HG03108 (cell line): ENCODE results near the gene PLEK.
A peak's percentile ranks its signal among the peaks of the same experiment; 100 is the strongest.
"Not testable (repeated sequence)": the region's sequence is repeated elsewhere in the genome, so short reads cannot be mapped to it uniquely, and the experiment has no call there.

Experiments
- ATAC-seq: cut with Tn5 transposase; IDR thresholded peaks from one replicate; pipeline ENCODE4 v1.9.1; 2021; ENCODE audit warnings: moderate library complexity; ENCODE audit not compliant: unreplicated experiment

PLEK gene

DNA sequence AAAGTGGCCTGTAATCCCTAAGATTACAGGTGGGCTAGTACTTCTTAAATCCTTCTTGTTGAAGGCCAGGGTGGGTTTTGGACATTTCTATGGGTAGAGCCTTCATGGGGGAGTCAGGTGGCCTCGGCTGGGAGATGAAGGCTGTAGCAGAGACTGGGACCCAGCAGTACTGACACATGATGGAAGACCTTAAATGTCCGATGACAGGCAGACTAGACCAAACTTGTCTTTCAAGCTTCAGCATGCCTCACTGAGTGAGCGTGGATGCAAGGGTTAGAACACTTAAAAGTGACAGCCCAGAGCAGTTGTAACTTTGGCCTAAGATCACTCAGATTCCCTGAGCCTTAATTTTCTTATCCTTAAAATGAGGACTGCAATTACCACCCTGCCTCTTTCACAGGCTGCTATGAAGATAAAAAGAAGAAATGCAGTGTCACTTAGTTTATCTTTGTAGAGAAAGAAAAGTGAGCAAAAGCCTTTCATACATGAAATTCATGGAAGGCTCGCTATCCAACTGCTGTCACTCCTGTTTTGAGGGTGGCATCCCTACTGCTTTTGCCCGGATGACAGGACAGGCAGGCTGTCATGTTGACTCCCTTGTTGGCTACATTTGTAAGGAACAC, 19.5 kb downstream of the PLEK start:
- no peak for ATAC-seq

DNA sequence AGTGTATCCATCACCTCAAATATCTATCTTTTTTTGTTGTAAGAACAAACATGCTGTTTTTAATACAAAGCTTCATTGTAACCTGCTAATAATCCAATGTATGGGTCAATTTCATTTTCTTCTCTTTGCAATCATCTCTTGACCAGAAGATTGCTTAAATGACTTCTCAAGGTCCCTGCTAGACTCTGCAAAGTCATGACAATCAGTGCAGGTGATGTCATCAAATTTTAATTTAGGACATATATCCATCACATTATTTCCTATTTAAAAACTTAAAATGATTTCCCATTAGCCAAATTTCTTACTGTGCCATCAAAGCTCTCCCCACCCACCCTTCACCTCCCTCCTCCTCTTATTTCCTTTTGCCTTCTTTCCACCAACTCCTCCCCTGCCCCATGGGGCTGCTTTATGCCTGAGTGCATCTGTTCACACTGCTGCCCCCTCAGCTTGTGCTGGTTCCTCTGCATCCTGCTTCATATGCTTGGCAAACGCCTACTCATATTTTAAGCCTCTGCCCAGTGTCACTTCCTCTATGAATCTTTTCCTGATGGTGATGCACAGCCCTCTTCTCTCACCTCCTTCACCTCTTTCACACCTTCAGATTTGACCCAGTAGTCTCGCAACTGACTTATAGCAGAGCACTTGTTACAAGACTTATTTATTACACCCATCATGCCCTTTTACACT, 20.3 kb downstream of the PLEK start:
- ATAC-seq: peak; percentile 55

DNA sequence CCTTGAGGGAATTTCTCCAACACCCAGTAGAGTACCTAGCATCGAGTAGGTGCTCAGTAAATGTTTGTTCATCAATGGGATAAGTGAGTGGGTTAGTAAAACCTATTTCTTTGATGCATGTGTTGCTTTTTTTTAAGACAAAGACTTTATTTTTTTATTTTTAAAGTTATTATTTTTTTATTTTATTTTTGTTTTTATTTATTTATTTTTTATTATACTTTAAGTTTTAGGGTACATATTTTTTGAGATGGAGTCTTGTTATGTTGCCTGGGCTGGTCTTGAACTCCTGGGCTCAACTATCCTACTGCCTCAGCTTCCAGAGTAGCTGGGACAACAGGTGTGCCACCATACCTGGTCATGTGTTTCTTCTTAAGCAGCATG, 20.8 kb downstream of the PLEK start:
- no peak for ATAC-seq

DNA sequence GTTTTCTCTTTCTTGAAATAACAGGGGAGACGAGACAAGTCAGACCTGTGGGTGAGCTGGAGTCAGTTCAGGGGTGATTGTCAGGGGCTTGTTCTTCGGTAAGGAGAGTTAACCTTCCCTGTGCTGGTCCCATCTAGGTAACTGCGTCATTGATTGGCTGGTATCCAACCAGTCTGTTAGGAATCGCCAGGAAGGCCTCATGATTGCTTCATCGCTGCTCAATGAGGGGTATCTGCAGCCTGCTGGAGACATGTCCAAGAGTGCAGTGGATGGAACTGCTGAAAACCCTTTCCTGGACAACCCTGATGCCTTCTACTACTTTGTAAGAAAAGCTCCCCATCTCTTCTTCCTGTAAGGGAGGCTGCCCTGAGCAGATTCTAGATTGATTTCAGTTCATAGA, 21.3 kb downstream of the PLEK start:
- ATAC-seq: no peak

DNA sequence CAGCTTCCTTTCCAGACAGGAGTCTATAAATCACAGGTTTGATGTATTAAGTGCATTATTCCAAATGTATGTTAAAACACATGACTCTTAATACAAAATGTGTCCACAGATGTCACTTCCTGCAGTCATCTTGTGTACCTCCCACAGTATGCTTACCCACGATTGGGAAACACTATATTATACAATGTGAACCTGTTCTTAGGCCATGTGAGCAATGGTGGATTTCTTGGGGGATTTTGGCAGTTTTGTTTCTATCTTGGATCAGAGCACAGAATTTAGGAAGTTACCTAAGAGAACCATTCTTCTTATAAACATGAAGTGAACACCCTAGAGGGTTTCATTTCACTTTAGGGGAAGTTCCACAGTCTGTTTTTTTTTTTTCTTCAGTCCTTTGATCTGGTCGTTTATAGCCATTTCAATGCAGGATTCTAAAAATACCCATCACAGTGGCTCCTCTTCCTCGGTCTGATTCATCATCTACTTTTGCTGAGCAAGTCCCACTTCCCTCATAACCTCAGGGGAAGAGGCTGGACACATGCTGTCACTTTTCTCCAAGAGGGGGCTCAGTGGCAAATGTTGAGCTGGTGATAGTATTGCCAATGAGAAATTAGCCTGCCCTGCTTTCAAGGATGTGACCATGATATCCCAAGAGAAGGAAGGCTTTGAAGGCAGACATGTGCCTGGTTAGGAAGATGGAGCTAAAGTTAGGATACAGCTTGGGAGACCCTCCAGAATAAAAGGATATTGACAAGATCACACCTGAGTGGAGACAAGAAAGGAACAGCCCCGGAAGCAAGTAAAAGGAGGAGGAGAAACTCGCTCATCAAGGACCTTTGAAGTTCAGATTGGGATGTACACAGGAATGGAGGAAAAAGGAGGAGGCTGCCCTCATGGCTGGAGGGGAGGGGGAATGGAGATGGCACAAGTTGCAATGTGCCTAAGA, 22.6 kb downstream of the PLEK start:
- ATAC-seq: peak; percentile 37

DNA sequence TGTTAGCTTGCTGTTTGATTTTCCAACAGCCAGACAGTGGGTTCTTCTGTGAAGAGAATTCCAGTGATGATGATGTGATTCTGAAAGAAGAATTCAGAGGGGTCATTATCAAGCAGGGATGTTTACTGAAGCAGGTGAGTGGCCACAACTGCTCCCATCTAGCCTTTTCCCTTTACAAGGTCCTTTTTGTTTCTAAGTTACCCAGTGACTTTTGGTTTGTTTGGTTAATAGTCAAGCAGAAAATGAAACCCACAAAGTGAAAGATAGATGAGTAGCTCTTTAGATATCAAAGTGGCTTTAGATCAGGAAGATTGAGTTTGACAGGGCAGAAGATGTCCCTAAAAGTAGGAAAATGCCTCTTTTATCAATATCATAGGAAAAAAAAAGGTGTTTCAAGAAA, 23.3 kb downstream of the PLEK start:
- ATAC-seq: peak; percentile 32

DNA sequence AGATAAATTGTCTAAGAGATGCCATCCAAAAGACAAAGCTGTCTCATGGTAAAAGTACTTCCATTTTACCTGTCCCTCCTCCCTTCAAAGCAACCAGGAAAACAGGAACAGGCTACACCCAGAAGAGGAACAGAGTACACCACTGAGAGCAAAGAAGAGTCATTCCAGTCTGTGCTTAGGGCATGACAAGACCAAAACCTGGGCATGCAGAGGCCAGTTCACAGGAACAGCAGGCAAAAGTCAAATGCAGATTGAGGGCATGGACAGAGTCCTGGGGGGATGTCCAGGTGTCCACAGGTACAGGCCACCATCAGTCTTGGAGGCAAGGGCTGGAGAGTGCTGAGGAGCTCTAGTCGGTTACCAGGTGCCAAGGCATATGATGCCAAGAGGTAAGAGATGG, 23.7 kb downstream of the PLEK start:
- no peak for ATAC-seq

DNA sequence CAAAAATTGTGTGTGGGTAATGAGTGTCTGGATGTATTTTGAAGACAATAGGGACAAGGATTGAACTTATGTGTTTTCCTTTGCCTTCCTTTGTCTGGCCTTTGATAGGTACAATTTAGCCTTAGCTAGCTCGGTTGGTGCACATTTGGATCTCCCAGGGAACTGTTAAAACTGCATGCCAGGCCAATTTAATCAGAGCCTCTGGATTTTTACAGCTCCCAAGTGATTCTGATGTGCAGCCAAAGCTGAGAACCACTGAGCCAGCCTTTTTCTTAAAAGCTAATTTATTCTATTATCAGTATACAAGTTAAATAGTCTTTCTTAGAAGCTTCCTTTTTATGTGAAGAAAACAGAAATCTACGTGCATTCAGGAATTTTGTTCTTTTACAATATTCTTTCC, 25.0 kb downstream of the PLEK start:
- no peak for ATAC-seq

DNA sequence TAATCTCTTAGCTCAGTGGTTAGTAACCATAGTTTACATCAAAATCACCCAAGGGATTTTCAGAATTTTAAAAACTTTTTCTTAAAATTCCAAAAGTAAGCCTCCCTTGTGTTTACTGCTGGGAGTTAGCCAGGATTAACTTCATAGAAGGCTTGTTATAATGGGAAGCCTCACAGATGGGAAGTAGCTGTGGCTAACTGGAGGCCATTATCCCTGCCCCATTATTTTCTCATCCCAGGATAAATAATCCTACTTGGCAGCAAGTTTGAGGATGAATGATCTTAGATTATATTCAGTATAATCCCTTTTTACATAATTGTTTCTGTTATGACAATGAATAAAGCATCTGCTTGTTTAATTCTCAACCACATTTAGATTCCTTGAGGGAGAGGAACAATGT, 25.5 kb downstream of the PLEK start:
- no peak for ATAC-seq

DNA sequence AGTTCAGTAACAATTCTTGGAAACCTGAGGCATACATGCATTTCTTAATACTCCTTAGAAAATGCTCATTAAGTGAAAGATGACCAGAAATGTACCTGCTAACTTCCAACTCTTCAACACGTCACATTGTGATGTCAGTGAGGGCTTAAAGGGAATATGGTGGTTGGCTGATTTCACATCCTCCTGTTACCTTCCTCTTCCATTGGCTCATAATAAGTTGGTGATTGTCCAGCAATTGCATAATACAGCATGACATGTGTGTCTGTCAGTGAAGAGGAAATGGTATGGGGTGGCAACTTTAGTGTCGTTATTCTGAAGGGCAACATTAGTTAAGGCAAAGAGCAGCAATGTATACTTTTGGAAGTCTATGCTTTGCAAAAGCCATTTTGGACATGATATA, 26.0 kb downstream of the PLEK start:
- ATAC-seq: no peak

DNA sequence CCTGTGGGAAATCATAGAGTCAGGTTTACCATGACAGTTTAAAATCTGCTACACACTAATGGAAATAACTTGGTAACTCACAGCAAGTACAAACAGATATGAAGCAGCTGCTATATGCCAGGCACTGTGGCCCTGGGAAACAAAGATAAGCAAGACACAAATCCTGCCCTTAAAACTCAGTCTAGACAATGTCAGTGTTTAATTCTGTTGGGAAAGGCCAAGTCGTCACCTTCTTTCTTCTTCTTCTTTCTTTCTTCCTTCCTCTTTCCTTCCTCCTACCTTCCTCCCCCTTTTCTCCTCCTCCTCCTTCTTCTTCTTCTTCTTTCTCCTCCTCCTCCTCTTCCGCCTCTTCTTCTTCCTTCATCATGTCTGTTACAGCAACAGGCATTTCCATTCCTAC, 26.8 kb downstream of the PLEK start:
- no peak for ATAC-seq

DNA sequence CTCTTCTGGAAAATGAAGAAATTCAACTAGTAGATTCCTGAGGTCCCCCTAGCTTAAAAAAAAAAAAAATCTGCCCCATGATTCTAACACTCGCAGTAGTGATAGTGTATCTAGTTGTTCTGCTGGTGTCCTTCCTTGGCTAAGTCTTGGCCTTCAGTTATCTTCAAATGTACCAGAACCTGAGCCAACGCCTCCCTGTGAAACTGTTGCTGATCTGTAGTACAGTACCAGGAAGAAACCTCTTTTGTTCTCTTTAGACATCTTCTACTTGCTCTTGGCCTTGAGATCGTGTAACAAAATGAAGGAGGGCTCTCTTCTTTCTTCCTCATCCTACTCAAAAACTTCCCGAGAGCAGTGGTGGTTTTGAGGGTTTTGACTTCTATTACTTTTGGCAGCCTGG, 31.0 kb downstream of the PLEK start:
- ATAC-seq: no peak

DNA sequence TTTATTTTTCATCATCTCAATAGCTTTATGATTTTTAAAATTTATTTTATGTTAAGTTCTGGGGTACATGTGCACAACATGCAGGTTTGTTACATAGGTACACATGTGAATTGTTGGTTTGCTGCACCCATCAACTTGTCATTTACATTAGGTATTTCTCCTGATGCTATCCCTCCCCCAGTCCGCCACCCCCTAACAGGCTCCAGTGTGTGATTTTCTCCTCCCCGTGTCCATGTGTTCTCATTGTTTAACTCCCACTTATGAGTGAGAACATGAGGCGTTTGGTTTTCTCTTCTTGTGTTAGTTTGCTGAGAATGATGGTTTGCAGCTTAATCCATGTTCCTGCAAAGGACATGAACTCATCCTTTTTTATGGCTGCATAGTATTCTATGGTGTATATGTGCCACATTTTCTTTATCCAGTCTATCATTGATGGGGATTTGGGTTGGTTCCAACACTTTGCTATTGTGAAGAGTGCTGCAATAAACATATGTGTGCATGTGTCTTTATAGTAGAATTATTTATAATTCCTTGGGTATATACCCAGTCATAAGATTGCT, 32.7 kb downstream of the PLEK start:
- ATAC-seq: not testable (repeated sequence)

DNA sequence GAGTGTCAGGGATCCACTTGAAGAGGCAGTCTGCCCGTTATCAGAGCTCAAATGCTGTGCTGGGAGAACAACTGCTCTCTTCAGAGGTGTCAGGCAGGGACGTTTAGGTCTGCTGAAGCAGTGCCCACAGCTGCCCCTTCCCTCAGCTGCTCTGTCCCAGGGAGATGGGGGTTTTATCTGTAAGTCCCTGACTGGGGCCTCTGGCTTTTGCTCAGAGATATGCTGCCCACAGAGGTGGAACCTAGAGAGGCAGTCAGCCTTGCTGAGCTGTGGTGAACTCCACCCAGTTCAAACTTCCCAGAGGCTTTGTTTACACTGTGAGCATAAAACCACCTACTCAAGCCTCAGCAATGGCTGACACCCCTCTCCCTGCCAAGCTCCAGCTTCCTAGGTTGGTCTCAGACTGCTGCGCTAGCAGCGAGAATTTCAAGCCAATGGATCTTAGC, 38.1 kb downstream of the PLEK start:
- peak; percentile 67 for ATAC-seq

DNA sequence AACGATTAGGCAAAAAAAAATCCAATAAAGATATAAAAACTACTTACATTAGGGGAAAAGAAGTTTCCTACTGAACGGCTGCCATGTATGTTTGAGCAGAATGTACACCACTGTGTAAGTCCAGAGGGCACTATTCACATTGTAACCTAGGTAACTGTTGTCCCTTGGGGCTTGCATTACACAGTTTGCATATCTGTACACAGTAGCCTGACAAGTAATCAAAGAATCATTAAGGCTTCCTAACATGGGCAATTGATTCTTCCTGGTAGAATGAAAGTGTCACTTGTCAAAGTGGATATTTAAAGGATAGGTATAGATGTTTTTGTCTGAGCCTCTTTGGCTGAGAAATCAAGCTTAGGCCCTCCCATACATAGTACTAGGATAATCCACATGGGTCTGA, 39.1 kb downstream of the PLEK start:
- no peak for ATAC-seq

DNA sequence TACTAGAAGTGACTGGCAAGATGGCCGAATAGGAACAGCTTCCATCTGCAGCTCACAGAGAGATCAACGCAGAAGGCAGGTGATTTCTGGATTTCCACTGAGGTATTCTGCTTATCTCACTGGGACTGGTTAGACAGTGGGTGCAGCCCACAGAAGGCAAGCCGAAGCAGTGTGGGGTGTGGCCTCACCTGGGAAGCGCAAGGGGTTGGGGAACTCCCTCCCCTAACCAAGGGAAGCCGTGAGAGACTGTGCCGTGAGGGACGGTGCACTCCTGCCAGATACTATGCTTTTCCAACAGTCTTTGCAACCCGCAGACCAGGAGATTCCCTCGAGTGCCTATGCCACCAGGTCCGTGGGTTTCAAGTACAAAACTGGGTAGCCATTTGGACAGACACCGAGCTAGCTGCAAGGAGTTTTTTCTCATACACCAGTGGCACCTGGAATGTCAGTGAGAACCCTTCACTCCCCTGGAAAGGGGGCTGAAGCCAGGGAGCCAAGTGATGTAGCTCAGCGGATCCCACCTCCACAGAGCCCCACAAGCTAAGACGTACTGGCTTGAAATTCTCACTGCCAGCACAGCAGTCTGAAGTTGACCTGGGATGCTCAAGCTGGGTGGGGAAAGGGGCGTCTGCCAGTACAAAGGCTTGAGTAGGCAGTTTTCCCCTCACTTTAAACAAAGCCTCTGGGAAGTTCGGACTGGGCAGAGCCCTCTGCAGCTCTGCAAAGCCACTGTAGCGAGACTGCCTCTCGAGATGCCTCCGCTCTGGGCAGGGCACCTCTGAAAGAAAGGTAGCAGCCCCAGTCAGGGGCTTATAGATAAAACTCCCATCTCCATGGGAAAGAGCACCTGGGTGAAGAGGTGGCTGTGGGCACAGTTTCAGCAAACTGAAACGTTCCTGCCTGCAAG, 40.1 kb downstream of the PLEK start:
- ATAC-seq: no peak

DNA sequence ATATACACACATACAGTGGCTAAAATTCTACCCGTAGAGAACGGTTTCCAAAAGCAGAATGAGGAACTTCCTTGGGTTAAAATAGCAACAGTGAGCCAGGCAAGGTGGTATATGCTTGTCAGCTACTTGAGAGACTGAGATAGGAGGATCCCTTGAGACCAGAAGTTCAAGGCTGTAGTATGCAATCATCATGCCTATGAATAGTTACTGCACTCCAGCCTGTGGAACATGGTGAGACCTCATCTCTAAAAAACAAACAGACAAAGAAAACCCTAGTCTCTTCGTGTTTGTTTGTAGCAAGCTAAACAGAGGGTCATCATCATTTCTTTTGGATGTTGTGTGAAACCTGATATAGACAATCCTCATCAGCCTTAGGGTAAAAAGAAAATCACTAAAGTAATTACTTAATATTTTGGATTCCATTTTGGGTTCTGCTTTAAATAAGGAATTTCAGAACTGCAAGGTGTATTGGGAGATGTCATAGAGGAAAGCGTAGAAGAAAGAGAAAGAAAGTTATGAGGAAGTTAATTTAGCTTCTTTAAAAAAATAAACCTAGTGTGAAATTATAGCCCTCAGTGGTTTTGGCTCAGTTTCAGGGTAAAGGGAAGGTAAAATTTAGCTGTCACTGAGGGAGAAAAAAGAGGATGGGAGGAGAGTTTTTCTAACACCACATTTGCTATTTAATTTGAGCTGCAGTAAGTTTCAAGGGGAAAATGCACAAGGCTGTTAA, 46.5 kb downstream of the PLEK start:
- ATAC-seq: peak; percentile 87

DNA sequence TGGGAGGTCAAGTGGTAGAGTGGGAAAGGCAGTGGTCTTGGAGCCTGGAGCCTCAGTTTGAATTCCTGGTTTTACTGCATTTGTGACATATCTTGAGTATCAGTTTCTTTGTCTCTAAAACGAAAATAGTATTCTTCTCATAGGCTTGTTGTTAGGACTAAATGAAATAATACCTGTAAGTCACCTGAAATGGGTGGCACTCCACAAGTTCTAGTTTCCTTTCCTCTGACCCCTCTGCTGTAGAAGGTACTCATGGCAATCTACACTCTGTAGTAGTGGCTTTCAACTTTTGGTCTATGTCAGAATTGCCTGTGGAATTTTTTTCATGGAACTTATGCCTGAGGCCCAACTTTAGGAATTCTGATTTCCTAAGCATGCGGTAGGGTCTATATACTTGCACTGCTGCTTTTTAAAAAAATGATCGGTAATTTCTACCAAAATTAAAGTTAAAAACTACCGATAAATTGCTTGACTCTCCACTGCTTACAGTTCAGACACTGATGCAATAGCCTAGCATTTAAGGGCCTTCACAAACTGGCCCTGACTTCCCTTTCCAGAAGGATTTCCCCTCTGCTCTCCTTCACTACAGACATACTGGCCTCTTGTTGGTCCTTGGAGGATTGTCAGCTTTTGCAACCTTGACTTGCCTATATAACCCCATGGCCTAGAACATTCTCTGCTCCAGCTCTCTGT, 47.2 kb downstream of the PLEK start:
- ATAC-seq: peak; percentile 30

DNA sequence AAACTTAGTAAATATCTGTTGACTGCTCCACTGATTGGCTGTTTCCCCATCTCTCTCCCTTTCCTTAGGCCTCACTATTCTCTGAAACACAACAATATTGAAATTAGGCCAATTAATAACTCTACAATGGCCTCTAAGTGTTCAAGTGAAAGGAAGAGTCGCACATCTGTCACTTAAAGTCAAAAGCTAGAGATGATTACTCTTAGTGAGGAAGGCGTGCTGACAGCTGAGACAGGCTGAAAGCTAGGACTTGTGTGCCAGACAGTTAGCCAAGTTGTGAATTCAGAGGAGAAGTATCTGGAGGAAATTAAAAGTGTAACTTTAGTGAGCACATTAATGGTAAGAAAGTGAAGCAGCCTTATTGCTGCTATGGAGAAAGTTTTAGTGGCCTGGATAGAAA, 48.4 kb downstream of the PLEK start:
- ATAC-seq: no peak
